Ascending aorta (tissue), 2 donors: Measurements from ENCODE around the gene PLSCR1. TPM values are rescaled to one million over a fixed set of nuclear protein-coding genes. Genes with fewer than 3 reads are reported as not detected.

ENCODE experiments used
- DNase-seq, 2 donors: peaks; one replicate each; pipeline ENCODE4 v3.0.0-alpha.2; 2019; ENCODE audit warnings: low spot score in 2 of 2
- H3K27ac ChIP-seq, 2 donors: fragments of 200-600 bp; sonication (generic); one replicate each; pipeline ENCODE4 v1.5.1; 2016 to 2017; ENCODE audit warnings: mild to moderate bottlenecking in 1 of 2
- H3K27me3 ChIP-seq: fragments of 200-600 bp; sonication (generic); one replicate; pipeline ENCODE4 v1.5.1; 2017
- H3K36me3 ChIP-seq, 2 donors: fragments of 200-600 bp; sonication (generic); one replicate each; pipeline ENCODE4 v1.5.1; 2016
- H3K4me1 ChIP-seq, 2 donors: fragments of 200-600 bp; sonication (generic); one replicate each; pipeline ENCODE4 v1.5.1; 2016 to 2017; ENCODE audit warnings: mild to moderate bottlenecking in 1 of 2
- H3K4me3 ChIP-seq, 2 donors: fragments of 200-600 bp; sonication (generic); one replicate each; pipeline ENCODE4 v1.5.1; 2016 to 2017; ENCODE audit warnings: mild to moderate bottlenecking in 1 of 2
- H3K9me3 ChIP-seq, 2 donors: fragments of 200-600 bp; sonication (generic); one replicate each; pipeline ENCODE4 v1.5.1; 2016
- intact Hi-C: fragments of 100-400 bp; cut with DNase I; formaldehyde crosslinking; loops from one replicate; pipeline ENCODE4 v1.15.1; 2023
- total RNA-seq: library from RNA; depleted of rRNA; stranded (reverse); fragments of >200 nt; gene quantifications from one replicate; pipeline ENCODE4 v1.1.0, GENCODE V29; 2016
- TF ChIP-seq, protein P1 (sequence below), 3 experiments: fragments of 200-600 bp in 2 of 3; fragments of 450-650 bp in 1 of 3; sonication (generic) in 2 of 3; IDR thresholded peaks; one replicate each; pipeline ENCODE4 v1.5.1; 2016 to 2019; ENCODE audit warnings: antibody characterized with exemption in 3 of 3, mild to moderate bottlenecking in 1 of 3, moderate library complexity in 1 of 3

PLSCR1 gene, protein sequence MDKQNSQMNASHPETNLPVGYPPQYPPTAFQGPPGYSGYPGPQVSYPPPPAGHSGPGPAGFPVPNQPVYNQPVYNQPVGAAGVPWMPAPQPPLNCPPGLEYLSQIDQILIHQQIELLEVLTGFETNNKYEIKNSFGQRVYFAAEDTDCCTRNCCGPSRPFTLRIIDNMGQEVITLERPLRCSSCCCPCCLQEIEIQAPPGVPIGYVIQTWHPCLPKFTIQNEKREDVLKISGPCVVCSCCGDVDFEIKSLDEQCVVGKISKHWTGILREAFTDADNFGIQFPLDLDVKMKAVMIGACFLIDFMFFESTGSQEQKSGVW
- total RNA-seq, result 62.2 TPM

DNA sequence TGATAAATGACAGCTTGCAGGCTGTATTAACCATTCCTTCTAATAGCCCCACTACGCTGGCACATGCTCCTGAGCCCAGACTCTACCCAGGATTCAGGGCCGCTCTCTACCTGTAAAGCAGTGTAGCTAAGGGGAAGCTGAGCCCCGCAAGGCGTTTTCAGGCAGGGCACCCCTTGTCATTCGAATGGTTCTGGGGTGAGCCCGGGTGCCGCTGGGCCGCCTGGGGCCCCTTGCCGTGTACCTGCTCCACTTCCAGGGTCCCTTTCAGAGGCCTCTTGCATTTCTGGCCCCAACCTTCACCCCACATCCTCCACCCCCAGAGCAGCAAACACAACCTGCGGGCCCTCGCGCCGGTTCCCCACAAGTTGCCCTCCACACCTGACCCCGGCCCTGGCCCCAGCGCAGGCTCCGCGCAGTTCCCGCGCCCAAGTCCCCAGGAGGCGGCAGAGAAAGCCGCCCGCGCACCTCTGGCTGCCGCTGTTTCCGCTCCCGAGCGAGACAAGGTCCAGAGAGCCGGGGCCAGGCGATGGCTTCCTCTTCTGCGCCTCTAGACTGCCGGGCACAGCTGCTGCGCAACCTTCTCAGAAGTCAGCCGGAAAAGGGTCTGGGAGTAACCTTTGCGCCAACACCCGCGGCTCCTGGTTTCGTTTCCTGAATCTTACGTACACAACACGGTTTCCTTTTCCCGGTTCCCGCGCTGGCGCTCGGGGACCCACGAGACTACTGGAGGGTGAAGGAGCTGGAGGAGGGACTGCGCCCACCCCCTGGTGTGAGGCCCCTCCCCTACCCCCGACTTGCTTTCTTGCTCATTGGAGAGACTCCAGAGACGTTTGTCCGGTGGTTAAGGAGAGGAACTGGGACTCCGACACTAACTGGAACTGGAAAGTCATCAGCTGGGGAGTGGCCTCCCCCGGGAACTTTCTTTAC lies at the start of gene PLSCR1:
TSS of gene PLSCR1 (minus strand) at position 606 of the 927 bp plus-strand sequence. CDS start 8,055 bp downstream, outside the sequence.
- Histone ChIP-seq H3K27me3 (no peaks in the 10 kb centered on the region), H3K4me3 (peak within 1 kb of the TSS; percentile 80 to 92), H3K9me3 (no peaks in the 10 kb centered on the region), H3K27ac (peak within 1 kb of the TSS; percentile 98), H3K36me3 (no peaks in the 10 kb centered on the region), H3K4me1 (peaks cover 0 to 4% of the 10 kb centered on the region in 2 donors)
- intact Hi-C loops, result loop anchor here (2.0 to 5.0 kb wide), 2 partner anchors 75 to 382 kb away; partner anchors contain the start of genes PLOD2 and PLSCR2
- TF ChIP-seq, protein P1, sequence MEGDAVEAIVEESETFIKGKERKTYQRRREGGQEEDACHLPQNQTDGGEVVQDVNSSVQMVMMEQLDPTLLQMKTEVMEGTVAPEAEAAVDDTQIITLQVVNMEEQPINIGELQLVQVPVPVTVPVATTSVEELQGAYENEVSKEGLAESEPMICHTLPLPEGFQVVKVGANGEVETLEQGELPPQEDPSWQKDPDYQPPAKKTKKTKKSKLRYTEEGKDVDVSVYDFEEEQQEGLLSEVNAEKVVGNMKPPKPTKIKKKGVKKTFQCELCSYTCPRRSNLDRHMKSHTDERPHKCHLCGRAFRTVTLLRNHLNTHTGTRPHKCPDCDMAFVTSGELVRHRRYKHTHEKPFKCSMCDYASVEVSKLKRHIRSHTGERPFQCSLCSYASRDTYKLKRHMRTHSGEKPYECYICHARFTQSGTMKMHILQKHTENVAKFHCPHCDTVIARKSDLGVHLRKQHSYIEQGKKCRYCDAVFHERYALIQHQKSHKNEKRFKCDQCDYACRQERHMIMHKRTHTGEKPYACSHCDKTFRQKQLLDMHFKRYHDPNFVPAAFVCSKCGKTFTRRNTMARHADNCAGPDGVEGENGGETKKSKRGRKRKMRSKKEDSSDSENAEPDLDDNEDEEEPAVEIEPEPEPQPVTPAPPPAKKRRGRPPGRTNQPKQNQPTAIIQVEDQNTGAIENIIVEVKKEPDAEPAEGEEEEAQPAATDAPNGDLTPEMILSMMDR (IDR thresholded peaks at IDR 0.05), result peak in 1 of 3 experiments; percentile 4
- DNase-seq, result peak; percentile 91 to 98

DNA sequence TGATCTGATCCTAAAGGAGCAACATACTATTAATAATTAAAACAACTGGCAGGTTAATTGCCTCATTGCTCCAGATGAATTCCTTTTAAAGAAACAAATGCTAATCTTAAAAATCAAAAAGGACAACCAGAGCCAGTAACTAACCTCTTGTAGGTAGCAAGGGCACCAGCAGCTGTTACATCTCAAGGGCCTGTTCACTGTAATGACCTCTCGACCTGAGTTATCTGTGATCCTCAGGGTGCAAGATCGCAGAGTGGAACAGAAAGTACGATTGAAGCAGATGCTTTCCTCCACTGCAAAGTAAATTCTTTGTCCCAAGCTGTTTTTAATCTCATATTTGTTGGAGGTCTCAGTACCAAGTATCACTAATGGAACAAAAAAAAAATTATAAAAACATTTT lies 49.4 kb upstream of the PLSCR1 start:
- no peak for DNase-seq
- intact Hi-C loops, result loop anchor here (5.0 kb wide), 1 partner anchor 44 kb away; no protein-coding TSS in a partner anchor
- no peak overlapping the region for H3K27ac ChIP-seq
- H3K27me3 ChIP-seq, result no peaks in the 10 kb centered on the region
- TF ChIP-seq, protein P1 (IDR thresholded peaks at IDR 0.05), result no peak
- no peaks in the 10 kb centered on the region for H3K9me3 ChIP-seq
- no peaks in the 10 kb centered on the region for H3K36me3 ChIP-seq
- H3K4me3 ChIP-seq, result no peak overlapping the region
- no peaks in the 10 kb centered on the region for H3K4me1 ChIP-seq

DNA sequence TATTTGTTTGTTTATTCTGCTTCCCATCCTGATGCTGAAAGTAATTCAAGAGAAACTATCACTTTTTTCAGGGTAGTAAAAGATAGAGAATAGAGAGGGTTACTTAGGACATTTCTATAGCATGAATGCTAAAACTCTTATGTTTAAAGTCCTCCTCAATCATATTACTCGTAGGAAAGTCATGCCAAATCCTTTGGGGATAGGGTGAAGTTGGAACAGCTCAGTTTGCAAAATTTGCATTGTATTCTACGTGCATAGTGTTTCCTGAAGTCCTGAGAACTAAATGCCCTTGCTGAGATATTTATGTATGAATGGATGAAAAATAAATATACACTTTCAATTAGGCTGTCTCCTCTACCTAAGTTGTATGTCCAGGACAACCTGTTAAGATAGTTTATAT lies 46.1 kb upstream of the PLSCR1 start:
- H3K4me1 ChIP-seq, result no peaks in the 10 kb centered on the region
- H3K4me3 ChIP-seq, result no peak overlapping the region
- H3K9me3 ChIP-seq, result no peaks in the 10 kb centered on the region
- H3K27me3 ChIP-seq, result no peaks in the 10 kb centered on the region
- TF ChIP-seq, protein P1 (IDR thresholded peaks at IDR 0.05), result no peak
- H3K36me3 ChIP-seq, result no peaks in the 10 kb centered on the region
- H3K27ac ChIP-seq, result no peak overlapping the region
- no peak for DNase-seq
- intact Hi-C loops, result loop anchor here (5.0 kb wide), 1 partner anchor 47 kb away; no protein-coding TSS in a partner anchor

DNA sequence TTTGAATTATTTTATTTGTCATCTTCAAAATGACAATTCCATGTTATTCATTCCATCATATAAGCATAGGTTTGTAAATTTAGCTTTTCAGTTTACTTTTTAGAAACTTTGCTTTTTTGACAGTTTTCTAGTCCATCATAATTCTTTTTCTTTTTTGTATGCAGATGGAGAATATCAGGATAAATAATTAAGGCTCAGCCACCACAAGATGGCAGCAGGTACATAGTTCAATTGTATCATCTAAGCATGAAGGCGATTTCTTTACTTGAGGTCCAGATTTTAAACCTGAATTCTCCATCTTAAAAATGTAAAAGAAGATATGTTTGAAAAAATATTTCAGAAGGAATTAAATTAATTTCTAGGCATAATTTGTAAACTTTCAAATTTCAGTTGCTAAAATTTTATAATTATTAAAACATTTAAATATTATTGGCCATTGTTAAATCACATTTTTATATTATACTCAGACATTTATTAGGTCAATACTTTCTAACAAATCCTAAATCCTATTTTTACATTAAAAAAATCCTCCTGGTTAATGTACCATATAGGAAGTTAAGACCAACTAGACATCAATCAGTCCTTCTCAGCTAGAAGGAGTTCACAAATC lies 45.6 kb upstream of the PLSCR1 start:
- Histone ChIP-seq H3K27ac (no peak overlapping the region), H3K36me3 (no peaks in the 10 kb centered on the region), H3K4me3 (no peak overlapping the region), H3K4me1 (no peaks in the 10 kb centered on the region), H3K27me3 (no peaks in the 10 kb centered on the region), H3K9me3 (no peaks in the 10 kb centered on the region)
- intact Hi-C loops, result loop anchor here (5.0 kb wide), 1 partner anchor 47 kb away; no protein-coding TSS in a partner anchor
- TF ChIP-seq, protein P1 (IDR thresholded peaks at IDR 0.05), result peak in 2 of 3 experiments; percentile 33 to 58
- no peak for DNase-seq

DNA sequence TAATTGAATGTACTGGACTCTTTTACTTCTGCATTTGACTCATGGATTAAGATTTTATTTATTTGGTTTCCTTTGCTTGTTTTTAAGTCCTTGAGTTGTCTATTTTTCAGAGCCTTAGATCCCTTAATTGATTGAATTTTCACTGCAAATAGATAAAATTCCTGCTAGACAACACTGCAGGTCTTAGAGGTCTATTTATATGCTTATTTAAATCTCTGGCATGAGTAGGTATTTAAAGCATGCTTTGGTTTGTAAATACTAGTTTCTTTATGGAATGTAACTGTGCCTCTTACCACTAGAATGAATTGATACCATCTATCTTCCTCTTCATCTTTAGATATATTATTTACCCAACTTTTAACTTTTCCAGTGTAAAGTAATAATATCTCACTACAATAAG lies 40.7 kb upstream of the PLSCR1 start:
- no peak for DNase-seq
- Histone ChIP-seq H3K27ac (no peak overlapping the region), H3K36me3 (no peaks in the 10 kb centered on the region), H3K9me3 (peaks cover 0 to 2% of the 10 kb centered on the region in 2 donors), H3K27me3 (no peaks in the 10 kb centered on the region), H3K4me1 (no peaks in the 10 kb centered on the region), H3K4me3 (no peak overlapping the region)
- TF ChIP-seq, protein P1 (IDR thresholded peaks at IDR 0.05), result no peak
- intact Hi-C loops, result no loop called here
